Mammary epithelial cell (primary cell): Measurements from ENCODE around the gene PPFIBP2.

ENCODE experiments used
- EZH2 ChIP-seq: IDR thresholded peaks from 2 replicates; pipeline ENCODE4 v1.6.1; 2012; ENCODE audit warnings: low read length, inconsistent platforms, borderline replicate concordance
- TF ChIP-seq, protein P1 (sequence below), 2 donors: IDR thresholded peaks in 1 of 2; conservative IDR thresholded peaks in 1 of 2; 2 replicates each; pipeline ENCODE4 v1.5.1; 2011 to 2012; ENCODE audit warnings: inconsistent platforms in 2 of 2, low read length in 2 of 2, mild to moderate bottlenecking in 2 of 2, control low read depth in 1 of 2, low read depth in 1 of 2; ENCODE audit not compliant: insufficient read depth in 1 of 2; ENCODE audit errors: extremely low read depth in 1 of 2

DNA sequence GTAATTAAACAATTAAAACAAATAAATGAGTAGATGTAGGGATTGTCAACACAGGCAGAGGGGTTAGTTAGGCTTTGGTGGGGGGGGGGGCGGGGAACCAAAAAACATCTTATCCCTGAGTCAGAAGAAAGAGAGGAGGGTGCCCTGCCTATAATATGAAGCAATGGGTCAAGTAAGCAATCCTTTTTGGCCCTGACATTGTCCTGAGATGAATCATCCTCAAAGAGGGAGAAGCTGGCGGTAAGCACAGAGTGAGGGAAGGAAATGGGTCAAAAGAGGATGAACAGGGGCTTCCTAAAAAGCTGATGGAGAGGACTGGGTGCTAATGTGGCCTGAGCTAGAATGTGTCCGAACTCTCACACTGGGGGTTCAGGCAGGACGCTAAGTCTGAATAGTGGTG, 23.7 kb upstream of the PPFIBP2 start:
- TF ChIP-seq, protein P1, sequence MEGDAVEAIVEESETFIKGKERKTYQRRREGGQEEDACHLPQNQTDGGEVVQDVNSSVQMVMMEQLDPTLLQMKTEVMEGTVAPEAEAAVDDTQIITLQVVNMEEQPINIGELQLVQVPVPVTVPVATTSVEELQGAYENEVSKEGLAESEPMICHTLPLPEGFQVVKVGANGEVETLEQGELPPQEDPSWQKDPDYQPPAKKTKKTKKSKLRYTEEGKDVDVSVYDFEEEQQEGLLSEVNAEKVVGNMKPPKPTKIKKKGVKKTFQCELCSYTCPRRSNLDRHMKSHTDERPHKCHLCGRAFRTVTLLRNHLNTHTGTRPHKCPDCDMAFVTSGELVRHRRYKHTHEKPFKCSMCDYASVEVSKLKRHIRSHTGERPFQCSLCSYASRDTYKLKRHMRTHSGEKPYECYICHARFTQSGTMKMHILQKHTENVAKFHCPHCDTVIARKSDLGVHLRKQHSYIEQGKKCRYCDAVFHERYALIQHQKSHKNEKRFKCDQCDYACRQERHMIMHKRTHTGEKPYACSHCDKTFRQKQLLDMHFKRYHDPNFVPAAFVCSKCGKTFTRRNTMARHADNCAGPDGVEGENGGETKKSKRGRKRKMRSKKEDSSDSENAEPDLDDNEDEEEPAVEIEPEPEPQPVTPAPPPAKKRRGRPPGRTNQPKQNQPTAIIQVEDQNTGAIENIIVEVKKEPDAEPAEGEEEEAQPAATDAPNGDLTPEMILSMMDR (conservative IDR thresholded peaks at IDR 0.05 in 1 of 2, IDR thresholded peaks at IDR 0.05 in 1 of 2; ENCODE audit: extremely low read depth in 1 of 2, insufficient read depth in 1 of 2, low read depth in 1 of 2, low read length in 2 of 2), result no peak
- TF ChIP-seq EZH2, result no peak
